VCaP (cell line): ENCODE results near the gene NRN1L.
A peak's percentile ranks its signal among the peaks of the same experiment; 100 is the strongest.

Experiments
- H3K27ac ChIP-seq: fragments of 450-650 bp; 2 replicates; pipeline ENCODE4 v1.5.1; 2017
- CTCF ChIP-seq: fragments of 450-650 bp; conservative IDR thresholded peaks from 2 replicates; pipeline ENCODE4 v1.5.1; 2017; ENCODE audit warnings: mild to moderate bottlenecking, moderate library complexity

Gene NRN1L

GRCh38 chr16:67879936-67880335 lies 4.7 kb upstream of the NRN1L start:
- TF ChIP-seq CTCF = no peak

GRCh38 chr16:67880584-67880983 lies 4.1 kb upstream of the NRN1L start:
- H3K27ac ChIP-seq = no peak overlapping the region
- no peak for TF ChIP-seq CTCF

More at GRCh38 chr16:67879936-67880335, 4.7 kb upstream of the NRN1L start:
- no peak overlapping the region for H3K27ac ChIP-seq

- no peak overlapping the region for H3K27ac ChIP-seq
- TF ChIP-seq CTCF = no peak
Observed at GRCh38 chr16:67881621-67882161, 3.0 kb upstream of the NRN1L start.

GRCh38 chr16:67882374-67883145 lies 2.1 kb upstream of the NRN1L start:
- H3K27ac ChIP-seq = no peak overlapping the region
- no peak for TF ChIP-seq CTCF

GRCh38 chr16:67883146-67883871 lies 1.4 kb upstream of the NRN1L start:
- no peak overlapping the region for H3K27ac ChIP-seq
- no peak for TF ChIP-seq CTCF

- no peak overlapping the region; the same call in 1 of the 2 replicates for H3K27ac ChIP-seq
Observed at GRCh38 chr16:67883872-67884261, 818 bp upstream of the NRN1L start.

More at GRCh38 chr16:67883872-67884261, 818 bp upstream of the NRN1L start:
- peak; percentile 83 for TF ChIP-seq CTCF
